Measurements from ENCODE around the gene CNKSR1. TPM values are rescaled to one million over a fixed set of nuclear protein-coding genes. Genes with fewer than 3 reads are reported as not detected.

CNKSR1 gene
- total and polyA plus RNA-seq, 2 of the 8 experiments (the other 6 are each of a cell fraction or from before 2014, with no cell fraction given) = 13.9 to 14.5 TPM

DNA sequence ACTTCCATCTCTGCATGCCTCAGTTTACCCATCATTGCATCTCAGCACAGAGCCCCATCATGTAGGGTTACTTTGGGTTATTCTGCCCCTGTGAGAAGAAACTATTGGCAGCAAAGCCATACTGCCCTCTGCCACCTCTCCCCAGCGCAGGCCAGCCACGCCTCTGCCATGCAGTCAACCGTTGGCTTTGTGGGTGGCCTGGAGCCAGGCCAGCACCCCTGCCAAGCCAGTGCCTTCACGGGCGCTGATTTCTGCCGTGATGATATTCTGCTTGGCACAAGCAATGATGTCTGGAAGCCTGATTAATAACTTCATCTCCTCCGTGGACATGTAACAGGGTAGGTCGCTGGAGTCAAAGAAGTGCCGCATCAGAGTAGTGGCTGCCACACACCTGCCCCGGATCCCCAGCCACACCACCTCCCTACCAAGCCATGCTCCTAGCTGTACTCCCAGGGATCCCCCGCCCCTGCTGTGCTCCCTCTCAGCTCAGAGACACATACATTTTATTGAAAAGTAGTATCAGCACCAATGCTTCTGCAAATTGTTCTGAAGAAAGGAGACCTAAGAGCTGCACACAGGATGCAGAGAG lies 41.7 kb downstream of the CNKSR1 start (continued):
- TF ChIP-seq, protein P1, sequence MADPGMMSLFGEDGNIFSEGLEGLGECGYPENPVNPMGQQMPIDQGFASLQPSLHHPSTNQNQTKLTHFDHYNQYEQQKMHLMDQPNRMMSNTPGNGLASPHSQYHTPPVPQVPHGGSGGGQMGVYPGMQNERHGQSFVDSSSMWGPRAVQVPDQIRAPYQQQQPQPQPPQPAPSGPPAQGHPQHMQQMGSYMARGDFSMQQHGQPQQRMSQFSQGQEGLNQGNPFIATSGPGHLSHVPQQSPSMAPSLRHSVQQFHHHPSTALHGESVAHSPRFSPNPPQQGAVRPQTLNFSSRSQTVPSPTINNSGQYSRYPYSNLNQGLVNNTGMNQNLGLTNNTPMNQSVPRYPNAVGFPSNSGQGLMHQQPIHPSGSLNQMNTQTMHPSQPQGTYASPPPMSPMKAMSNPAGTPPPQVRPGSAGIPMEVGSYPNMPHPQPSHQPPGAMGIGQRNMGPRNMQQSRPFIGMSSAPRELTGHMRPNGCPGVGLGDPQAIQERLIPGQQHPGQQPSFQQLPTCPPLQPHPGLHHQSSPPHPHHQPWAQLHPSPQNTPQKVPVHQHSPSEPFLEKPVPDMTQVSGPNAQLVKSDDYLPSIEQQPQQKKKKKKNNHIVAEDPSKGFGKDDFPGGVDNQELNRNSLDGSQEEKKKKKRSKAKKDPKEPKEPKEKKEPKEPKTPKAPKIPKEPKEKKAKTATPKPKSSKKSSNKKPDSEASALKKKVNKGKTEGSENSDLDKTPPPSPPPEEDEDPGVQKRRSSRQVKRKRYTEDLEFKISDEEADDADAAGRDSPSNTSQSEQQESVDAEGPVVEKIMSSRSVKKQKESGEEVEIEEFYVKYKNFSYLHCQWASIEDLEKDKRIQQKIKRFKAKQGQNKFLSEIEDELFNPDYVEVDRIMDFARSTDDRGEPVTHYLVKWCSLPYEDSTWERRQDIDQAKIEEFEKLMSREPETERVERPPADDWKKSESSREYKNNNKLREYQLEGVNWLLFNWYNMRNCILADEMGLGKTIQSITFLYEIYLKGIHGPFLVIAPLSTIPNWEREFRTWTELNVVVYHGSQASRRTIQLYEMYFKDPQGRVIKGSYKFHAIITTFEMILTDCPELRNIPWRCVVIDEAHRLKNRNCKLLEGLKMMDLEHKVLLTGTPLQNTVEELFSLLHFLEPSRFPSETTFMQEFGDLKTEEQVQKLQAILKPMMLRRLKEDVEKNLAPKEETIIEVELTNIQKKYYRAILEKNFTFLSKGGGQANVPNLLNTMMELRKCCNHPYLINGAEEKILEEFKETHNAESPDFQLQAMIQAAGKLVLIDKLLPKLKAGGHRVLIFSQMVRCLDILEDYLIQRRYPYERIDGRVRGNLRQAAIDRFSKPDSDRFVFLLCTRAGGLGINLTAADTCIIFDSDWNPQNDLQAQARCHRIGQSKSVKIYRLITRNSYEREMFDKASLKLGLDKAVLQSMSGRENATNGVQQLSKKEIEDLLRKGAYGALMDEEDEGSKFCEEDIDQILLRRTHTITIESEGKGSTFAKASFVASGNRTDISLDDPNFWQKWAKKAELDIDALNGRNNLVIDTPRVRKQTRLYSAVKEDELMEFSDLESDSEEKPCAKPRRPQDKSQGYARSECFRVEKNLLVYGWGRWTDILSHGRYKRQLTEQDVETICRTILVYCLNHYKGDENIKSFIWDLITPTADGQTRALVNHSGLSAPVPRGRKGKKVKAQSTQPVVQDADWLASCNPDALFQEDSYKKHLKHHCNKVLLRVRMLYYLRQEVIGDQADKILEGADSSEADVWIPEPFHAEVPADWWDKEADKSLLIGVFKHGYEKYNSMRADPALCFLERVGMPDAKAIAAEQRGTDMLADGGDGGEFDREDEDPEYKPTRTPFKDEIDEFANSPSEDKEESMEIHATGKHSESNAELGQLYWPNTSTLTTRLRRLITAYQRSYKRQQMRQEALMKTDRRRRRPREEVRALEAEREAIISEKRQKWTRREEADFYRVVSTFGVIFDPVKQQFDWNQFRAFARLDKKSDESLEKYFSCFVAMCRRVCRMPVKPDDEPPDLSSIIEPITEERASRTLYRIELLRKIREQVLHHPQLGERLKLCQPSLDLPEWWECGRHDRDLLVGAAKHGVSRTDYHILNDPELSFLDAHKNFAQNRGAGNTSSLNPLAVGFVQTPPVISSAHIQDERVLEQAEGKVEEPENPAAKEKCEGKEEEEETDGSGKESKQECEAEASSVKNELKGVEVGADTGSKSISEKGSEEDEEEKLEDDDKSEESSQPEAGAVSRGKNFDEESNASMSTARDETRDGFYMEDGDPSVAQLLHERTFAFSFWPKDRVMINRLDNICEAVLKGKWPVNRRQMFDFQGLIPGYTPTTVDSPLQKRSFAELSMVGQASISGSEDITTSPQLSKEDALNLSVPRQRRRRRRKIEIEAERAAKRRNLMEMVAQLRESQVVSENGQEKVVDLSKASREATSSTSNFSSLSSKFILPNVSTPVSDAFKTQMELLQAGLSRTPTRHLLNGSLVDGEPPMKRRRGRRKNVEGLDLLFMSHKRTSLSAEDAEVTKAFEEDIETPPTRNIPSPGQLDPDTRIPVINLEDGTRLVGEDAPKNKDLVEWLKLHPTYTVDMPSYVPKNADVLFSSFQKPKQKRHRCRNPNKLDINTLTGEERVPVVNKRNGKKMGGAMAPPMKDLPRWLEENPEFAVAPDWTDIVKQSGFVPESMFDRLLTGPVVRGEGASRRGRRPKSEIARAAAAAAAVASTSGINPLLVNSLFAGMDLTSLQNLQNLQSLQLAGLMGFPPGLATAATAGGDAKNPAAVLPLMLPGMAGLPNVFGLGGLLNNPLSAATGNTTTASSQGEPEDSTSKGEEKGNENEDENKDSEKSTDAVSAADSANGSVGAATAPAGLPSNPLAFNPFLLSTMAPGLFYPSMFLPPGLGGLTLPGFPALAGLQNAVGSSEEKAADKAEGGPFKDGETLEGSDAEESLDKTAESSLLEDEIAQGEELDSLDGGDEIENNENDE (IDR thresholded peaks at IDR 0.05; ENCODE audit: insufficient replicate concordance, low read length) = no peak
- TF ChIP-seq SP1 (IDR thresholded peaks at IDR 0.05; ENCODE audit: low read depth, low read length) = no peak
- no peak for TF ChIP-seq RBBP5 (IDR thresholded peaks at IDR 0.05; ENCODE audit: borderline replicate concordance, low read depth, low read length)
- no peak for TF ChIP-seq KDM5A (IDR thresholded peaks at IDR 0.05; ENCODE audit: low read length)
